Stimulated activated CD4-positive, alpha-beta T cell treated with anti-CD3 and anti-CD28 coated beads, Interleukin-15, amount 100 ng/mL, for 1 hour (primary cell): ENCODE data around the gene RUSC2.
"Not testable (repeated sequence)": the region's sequence is repeated elsewhere in the genome, so short reads cannot be mapped to it uniquely, and the experiment has no call there.

Source experiments
- DNase-seq, 2 donors: peaks; one replicate each; pipeline ENCODE4 v3.0.0-alpha.2; 2020; ENCODE audit warnings: low read depth in 1 of 2, low spot score in 1 of 2

Gene RUSC2

GRCh38 chr9:35519692-35520363 lies 29.9 kb downstream of the RUSC2 start:
- no peak for DNase-seq

GRCh38 chr9:35520364-35520710 lies 30.4 kb downstream of the RUSC2 start:
- DNase-seq, result no peak

GRCh38 chr9:35521708-35522107 lies 31.8 kb downstream of the RUSC2 start:
- no peak for DNase-seq

DNA sequence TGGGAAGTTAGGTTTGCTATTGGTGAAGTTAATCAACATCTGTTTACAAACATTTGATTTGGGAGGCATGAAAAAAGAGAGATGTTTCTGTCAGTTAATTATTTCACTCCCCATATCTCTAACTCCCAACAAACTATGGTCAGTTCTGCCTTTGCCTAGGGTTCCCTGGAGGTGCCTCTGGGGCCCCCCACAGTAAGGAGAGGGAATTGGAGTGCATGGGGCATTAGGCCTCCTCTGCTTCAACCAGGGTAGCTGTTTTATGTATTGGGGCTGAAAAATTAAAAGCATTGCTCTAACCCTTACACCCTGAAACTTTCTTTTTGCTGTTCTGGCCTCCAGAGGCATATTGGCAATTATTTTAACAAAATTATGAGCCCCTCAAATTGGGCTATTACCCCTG lies 32.3 kb downstream of the RUSC2 start:
- DNase-seq, result no peak

DNA sequence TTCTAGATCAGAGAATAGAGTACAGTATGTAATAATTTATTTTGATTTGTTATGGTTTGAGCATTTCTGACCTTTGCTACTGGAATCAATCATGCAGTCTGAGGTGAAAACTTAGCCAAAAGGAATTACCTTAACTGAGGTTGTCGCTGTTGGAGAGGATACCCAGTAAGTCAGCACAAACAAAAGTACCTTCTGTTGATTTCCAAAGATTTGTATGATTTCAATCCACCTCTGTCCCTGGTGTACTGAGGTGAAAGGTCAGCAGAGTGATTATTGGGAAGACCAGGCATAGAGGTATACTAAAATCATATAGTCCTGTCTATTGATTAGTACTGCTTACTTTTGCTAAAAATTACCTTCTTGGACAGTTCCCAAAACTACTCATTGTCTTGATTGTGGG lies 32.8 kb downstream of the RUSC2 start:
- DNase-seq, result no peak

- DNase-seq, result not testable (repeated sequence)
These were observed 33.6 kb downstream of the RUSC2 start for GRCh38 chr9:35523556-35523955.

DNA sequence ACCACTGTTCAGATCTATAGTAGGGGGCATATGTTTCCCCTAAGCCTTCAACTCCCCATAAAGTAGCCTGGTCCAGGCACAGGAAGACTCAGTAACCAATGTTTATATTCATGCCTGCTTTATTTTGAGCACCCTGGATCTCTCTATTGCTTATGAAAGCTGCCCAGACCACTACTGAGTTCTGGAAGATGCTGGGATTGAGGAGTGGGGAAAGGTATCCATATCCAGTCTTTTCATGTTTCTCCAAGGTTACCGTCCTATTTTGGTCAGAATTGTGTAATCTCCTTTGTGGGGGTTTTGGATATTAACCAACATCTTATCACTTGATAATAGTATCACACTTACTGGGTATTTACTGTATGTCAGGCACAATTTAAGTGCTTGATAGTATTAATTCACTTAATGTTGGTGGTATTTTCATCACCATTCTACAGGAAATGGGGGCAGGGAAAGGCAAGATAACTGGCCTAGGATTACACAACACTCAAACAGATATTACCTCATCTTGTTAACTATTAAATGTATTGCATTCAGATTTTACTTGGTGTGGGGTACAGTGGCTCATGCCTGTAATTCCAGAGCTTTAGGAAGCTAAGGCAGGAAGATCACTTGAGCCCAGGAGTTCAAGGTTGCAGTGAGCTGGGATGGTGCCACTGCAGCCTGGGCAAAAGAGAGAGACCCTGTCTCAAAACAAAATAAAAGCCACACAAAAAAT lies 36.3 kb downstream of the RUSC2 start:
- no peak for DNase-seq

DNA sequence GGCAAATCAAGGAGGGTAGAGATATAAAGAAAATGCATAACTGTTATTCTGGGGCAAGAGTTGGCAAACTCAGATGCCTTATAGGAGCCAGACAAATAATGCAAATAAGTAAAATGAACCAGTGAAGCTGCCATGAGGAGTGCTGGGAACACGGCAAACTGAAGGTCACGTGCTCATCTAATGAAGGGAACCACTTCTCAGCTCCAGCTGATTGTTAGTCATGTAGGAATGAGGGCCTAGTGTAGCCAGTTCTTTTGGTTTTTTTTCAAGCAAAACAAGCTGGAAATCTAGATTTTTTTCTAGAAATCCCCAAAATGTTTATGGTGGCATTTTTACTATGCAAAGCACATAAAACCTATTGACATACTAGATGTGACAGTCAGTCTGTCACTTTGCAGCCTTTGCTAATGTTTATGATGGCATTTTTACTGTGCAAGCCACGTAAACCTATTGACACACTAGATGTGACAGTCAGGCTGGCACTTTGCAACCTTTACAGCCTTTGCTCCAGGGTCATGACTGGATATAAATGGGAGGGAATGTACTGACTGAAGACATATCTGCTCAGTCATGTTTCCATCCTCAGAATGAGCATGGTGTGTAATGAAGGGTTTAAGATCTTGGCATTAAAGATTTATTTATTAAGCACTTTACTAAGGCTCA lies 39.4 kb downstream of the RUSC2 start:
- DNase-seq, result no peak

DNA sequence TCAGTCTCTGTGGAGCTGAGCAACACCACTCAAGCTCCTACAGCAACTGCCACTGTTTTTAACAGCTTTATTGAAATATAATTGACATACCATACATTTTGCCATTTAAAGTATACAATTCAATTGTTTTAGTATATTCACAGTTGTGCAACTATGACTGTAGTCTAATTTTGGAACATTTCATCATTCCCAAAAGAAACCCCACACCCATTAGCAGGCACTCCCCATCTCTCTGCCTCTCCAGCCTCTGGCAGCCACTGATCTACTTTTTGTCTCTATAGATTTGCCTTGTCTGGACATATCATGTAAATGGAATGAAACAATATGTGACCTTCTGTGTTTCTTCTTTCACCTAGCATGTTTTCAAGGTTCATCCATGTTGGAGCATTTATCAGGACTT lies 43.5 kb downstream of the RUSC2 start:
- DNase-seq, result no peak

- DNase-seq, result not testable (repeated sequence)
These were observed 45.0 kb downstream of the RUSC2 start for GRCh38 chr9:35534921-35535320.

- DNase-seq, result no peak
These were observed 48.0 kb downstream of the RUSC2 start for GRCh38 chr9:35537913-35538312.

GRCh38 chr9:35538361-35539234 lies 48.7 kb downstream of the RUSC2 start:
- DNase-seq, result no peak
